Fibroblast of skin of right quadriceps (primary cell): Measurements from ENCODE around the gene GMDS.
A peak's percentile ranks its signal among the peaks of the same experiment; 100 is the strongest.

ENCODE experiments used
- DNase-seq: peaks from one replicate; pipeline ENCODE4 v3.0.0-alpha.2; 2013

Gene GMDS

DNA sequence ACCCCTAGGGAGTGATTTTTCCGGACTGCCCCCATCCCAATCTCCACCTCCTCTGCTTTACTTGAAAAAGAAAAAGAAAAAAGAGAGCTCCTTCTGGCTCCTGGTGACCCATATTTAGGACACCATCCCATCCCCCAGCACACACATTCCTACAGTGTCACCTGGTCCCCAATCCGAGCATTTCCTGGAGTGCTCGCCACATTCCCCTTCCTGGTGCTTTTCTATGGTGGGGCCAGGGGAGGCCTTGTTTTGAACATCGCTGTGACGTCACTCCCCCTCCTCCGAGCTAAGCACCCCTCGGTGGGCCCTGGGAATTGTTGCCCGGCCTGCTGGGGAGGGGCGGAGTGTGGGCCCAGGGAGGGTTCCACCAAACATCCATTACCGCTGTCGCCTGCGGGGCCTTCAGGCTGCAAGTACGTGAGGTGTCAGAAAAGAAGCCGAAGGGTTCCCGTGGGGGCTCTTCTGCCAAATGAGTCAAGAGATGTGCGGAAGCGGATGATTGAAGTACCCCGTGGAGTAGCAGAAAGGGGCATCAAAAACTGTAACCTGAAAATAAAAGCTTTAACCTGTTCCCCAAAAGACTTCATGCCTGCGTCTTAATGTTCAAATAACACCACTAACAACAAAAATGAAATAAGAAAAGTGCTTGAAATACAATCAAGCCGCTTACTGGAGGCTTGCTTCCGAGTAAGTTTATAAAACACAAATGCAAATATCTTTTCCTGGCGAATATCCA lies 638.5 kb downstream of the GMDS start:
- no peak for DNase-seq

DNA sequence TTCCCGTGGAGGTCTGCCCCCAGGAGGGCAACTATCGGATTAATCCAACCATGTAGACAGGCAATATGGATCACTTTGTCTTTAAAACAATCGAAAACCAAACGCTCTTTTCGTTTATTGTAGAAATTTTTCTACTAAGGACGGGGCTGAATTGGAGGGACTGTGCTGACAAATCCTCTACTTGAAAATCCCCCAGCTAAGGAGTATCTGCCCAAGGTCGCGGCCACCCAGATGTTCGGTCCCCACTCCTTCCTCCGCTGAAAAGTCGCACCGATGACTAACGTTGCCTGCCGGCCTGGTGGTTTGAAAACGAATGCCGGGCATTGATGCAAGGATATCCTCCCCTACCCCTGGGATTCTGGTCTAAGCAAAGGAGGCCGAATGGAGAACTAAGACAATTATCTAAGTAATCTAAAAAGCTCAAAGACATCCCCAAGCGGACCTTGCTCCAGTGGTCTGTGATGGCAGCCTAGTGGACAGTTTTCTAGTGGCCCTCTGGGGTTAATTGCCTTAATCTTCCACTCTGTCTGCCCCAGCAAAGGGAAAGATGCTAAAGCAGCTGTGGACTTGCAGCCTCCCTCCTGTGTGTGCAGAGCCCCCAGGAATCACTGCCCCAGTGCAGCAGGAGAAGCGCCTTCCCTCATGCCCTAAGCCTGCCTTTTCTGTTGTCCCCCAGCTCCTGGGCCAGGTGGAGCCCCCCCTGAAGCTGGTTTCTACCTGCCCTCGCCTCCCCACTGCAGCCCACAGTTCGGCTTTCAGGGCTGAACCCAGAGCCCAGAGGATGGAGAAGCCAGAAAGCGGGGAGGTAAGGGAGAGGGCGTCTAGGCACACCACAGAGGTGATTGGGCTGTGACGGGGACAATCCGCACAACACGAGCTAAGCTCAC lies 639.3 kb downstream of the GMDS start:
- no peak for DNase-seq

DNA sequence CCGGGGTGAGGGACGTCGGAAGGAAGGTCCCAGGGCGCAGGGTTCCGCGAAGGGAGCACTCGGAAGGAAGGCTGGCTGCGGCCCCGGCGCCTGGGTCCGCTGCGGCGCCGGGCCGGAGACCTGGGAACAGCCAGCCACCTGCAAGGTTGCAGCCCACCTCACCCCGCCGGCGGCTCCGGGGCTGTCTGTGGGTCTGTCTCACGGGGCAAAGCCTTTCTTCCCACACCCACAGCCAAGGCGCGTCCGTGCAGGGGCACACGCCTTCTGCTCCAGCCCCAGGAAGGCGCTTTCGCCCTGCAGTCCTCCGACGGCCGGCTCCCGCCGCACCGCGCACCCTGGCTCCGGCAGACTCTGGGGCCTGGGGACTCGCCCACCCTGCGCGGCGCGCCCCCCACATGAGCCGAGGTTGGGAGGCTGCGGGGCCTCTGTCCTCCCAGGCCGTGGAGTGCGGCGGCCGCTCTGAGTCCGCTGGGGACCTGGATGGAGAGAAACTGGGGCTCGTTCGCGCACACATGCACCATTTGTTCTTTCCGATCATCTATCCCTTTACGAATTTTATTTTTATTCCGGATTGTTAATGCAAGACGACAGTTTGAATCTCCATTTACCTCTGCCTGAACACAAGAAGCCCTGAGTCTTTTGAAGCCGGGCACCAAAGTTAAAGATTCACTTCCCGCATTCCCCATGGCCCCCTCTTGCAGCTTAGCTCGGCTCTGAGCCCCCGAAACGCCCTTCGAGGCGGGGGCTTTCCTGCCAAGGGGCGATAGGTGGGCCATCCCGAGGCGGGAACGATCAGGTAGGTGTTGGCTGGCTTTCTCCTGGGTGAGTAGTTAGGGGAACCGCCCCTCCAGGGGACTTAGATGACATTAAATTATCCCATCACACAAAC lies 640.2 kb downstream of the GMDS start:
- no peak for DNase-seq

DNA sequence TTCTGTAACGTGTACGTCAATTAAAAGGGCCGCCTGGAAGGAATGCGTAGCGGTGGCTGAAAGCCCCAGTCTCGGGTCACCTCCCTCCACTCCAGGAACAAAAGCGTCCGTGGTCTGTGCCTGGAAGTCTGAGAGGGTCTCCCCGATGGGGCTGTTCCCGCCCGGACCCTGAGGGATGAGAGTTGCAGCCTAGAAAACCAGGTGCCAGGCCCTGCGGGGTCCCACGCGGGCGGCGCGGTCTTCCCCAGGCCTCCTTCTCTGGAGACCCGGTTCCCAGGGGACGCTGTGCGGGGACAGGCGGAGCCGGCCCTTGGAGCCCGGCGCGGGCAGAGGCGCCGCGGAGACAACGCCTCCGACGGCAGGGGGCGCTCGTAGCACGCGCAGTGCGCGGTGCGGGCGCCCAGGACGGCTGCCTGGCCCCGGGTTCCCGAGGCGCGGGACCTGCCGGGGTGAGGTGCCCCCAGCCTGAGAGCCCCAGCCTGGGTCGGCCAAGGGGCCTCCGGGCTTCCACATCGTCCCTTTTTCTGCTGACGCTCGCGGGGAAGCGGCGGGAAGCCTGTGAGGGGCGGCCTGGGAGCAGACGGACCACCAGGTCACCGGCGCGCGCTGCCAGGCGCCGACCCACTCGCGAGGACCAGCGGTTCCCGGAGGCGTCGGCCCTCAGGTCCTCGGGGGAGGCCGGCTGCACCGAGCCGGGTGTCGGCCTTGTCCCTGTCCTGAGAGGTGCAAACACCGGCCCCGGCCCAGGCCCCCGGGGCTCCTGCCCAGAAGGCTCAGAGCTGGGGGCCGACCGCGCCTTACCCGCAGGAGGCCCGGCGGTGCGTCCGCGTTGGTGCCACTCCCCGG lies 641.0 kb downstream of the GMDS start:
- peak; percentile 39 for DNase-seq

DNA sequence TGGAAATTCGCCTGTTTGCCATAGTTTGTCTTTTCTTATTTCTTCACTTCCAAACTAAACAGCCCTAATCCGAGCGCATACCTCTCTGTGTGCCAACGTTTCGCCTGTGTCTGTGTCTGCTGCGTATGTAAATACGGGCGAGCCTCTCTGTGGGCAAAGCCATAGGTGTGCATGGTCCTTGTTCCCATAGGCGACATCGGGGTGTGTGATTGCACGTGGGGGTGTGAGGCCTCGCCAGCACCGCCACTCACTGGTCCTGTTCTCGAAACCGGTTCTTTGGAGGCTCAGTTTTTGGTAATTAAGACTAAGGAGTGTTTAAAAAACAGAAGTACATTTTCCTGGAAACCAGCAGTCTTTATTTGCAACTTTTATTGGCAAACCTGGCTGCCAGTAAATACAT lies 641.7 kb downstream of the GMDS start:
- DNase-seq = no peak

DNA sequence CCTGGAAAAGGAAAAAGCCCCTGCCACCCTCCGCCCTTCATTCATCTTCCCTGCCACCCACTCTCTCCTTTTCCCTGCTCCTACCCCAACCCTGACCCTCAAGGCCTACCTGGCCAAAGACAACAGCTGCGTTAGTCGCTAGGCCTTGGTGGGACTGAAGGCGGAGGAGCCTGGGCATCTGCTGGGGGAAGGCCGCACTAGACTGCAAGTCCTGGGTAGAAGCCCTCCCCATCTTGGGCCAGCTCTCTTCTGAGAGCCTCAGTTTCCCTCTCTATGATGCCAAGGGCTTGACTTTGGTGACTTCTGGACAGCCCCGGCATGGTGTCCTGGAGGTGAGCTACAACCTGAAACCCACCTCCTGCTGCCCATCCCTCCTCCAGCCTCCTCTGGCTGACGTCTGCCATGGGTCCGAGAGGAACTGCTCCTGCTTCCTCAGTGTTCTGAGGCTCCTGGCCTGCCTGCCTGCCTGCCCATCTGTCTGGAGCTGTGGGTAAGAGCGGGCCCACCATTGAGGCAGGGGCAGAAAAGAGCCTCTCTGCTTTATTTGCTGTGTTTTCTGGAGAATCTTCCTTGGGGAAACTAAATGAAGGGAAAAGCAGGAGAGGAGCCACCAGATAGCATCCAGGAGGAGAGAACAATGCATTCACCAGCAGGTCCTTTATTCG lies 643.2 kb downstream of the GMDS start:
- no peak for DNase-seq

DNA sequence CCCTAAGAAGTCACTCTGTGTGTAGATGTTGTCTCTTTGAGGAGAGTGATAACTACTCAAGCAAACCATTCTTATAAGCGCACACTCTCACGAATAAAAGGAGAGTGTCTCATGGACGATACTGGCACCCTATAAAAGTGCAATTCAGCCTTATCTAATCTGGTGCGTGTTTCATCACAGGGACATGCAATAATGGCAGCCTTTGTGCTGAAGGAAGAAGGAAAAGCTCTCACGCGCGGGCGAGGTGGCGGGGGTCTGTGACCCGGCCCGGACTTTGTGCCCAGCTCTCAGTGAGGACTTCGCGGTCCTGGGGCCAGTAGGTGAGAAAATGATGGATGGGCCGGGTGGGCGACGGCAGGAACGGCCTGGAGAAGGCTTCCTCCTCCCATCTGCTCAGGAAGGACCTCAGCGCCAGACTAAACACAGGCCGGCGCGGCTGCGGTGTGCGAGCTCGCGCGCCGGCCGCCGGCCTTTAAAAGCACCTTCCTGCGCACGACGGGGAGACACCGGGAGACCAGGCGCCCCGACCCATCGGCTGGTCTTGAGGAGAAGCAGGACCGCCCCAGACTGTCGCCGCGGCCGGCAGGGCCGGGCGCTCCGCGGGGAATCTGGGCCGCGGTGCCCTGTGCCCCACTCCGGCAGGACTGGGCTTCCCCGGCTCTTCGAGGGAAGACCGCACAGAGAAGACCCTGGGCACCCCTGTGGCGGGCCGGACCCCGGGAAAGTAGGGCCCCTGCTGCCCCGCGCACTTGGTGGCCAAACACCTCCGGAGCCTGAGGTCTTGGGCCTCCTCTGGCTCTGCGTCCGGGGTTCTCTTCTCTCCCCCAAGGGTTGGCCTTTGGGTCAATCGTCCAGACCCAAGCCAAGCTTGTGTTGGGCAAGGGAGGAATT lies 644.0 kb downstream of the GMDS start:
- no peak for DNase-seq

DNA sequence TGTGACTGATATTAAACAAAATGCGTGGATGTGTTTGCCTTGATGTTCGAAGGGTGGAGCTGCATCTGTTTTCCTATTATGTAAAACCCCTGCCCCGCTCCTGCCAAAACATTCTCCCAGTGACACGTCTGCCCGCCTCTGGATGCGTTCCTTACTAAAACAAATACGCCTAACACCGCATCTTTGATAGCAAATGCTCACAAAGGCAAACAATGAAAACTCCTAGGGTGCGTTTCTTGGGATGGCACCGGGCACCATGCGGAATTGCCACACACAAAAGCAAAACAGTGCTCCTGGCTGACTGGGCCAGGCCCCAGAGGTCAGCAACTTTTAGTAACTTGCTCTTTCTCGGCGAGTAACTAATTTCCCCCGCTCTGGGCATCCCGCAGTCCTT lies 644.6 kb downstream of the GMDS start:
- DNase-seq = no peak

DNA sequence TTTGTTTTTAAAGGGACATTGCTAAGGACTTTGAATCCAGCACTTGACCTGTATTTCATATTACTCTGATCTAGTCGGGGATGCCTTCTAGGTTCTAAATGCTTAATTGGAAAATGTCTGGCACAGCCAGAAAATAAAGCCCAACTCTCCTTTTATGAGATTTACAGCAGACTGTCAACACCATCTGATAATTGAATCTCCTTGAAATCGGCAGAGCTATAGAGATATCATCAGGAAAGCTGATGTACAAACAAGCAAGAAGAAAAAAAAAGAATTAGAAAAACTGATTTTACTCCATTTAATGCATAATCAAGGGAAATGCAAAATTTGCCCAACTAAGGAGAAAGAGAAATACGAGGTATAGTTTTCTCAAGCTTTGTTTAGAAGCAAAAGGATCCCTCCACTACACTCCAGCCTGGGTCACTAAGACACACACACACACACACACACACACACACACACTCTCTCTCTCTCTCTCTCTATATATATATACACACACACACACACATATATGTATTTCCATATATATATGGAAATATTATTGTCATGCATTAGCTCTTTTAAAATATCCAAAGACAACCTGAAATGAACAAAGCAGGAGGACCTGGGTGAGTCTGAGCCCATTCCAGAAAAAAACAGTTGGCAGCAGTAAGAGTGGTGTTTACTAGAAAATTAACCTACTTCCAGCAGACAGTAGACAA lies 645.2 kb downstream of the GMDS start:
- no peak for DNase-seq

DNA sequence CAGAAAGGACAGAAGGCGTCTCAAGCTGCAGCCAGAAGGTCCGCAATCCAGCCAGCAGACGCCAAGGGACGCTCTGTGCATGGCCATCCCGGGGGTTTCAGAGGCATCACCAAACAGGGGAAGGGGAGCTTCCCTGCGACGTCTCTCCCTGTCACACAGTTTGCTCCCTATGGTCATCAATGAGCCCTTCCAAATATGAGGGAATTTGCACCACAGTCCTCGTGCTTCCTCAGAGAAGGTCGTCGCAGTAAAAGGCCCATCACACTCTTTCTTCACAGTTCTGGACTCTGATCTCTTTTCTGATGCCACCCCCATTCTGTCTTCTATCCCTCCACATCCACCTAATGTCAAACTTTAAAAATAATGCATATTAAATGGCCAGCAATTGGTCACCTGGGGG lies 645.9 kb downstream of the GMDS start:
- DNase-seq = no peak

DNA sequence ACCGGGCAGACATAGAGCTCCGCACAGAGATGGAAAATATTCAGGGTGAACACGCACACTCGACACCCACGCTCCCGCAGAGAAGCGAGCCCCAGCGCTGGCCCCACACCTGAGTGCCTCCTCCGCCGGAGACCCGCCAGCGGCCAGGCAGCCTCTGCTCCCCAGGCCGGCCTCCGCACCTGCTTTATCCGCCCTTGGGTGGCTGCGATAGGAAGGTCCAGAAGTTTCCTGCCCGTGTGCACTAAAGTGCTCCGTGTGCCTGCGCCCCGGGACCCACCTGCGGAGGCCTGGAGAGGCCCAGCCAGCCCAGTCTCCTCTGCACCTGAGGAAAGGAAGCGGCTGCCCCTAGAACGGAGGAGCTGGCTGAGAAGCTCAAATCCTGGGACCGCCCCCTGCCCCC lies 646.5 kb downstream of the GMDS start:
- DNase-seq = no peak

DNA sequence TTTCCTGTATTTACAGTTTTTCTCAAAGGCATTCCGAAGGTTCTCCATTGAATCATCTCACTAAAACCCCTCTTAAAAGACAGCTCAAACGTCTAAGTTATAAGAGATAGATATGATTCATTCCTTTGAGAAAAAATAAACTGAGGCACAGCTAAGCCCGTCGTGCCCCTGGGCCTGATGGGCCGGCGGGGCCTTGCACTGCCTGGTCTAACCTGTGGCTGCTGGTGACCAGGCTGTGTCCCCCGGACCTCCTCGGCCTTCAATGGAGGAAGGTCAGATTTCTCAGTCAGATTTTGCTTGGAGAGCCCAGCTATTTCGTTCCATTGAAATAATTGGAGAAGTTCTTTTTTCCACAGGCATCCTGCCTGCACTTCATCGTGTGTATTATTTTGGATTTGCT lies 647.0 kb downstream of the GMDS start:
- no peak for DNase-seq

DNA sequence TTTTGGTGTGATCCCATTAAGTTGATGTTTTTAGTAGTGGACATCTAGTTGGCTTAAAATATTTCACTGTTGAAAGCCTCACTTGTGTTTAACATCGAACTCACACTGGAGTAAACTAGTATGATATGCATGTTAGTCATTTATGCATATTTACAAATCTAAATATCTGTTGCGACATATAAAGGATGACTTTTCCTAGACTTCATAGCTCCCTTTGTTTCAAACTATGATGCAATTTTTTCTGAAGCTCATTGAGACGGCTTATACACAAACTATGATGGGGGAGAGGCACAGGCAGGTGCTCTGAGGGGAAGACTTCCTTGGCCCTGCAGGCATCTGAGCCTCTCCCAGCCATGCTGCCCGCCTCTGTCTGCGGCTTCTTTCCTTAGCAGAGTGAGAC lies 647.5 kb downstream of the GMDS start:
- peak; percentile 56 for DNase-seq

DNA sequence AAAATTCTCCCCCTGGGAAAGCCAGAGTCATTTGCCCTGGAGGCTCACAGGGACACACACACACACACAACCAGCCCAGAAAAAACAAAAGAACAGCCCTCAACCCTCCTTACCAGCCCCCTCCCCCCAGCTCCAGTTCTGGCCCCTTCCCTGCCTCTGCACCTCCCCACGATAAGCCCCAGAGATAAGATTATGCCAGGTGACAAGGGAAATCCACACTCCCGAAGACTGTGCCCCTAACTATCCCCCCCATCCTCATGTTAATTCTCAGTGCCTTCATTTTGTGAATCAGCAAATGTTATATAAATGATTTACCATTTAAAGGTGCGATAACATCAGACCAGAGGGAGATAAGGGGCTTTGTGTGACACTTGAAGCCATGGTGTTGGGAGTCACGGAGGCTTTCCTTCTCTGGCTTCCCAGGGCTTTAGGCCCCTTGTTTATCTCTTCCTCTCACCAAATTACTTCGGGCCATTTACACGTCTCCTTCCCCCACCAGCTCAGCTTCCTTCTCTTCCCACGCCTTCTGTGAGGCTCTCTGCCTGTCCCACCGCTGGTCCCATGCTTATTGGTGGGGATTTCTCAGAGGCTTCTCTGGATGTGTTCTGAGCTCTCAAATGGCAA lies 648.2 kb downstream of the GMDS start:
- no peak for DNase-seq

DNA sequence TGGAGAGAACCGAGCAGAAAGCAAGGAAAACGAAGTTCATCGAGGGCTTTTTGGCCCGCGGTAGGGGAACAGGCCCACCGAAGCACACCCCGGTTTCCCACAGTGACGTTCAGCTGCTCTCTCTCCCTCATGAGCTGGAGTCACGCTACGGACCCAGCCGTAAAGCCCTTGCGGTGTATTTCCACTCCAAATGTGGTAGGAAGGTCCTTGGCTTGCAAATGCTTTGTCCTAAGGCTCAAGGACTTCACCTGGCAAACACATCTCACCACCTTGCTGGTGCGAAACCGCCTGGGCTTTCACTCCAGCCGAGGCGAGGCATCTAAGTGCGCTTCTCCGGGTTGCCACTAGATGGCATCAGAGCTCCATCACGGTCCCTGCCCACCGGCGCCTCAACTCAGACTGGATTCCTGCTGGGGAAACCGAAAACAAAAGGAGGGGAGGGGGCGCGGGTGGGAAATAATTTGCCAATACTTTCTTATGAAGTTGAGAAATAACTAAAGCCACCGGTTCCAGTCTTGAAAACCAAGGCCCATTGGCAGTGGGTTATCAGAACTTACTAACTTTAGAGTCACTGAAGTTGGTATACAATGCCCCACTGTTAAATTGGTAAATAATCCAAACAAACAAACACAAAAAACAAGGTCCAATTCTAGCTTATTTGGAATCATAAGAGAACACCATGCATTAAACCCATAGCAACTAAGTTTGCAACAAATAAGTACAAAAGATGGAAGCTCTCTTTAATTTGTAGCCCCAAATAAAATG lies 649.1 kb downstream of the GMDS start:
- DNase-seq = peak; percentile 31

DNA sequence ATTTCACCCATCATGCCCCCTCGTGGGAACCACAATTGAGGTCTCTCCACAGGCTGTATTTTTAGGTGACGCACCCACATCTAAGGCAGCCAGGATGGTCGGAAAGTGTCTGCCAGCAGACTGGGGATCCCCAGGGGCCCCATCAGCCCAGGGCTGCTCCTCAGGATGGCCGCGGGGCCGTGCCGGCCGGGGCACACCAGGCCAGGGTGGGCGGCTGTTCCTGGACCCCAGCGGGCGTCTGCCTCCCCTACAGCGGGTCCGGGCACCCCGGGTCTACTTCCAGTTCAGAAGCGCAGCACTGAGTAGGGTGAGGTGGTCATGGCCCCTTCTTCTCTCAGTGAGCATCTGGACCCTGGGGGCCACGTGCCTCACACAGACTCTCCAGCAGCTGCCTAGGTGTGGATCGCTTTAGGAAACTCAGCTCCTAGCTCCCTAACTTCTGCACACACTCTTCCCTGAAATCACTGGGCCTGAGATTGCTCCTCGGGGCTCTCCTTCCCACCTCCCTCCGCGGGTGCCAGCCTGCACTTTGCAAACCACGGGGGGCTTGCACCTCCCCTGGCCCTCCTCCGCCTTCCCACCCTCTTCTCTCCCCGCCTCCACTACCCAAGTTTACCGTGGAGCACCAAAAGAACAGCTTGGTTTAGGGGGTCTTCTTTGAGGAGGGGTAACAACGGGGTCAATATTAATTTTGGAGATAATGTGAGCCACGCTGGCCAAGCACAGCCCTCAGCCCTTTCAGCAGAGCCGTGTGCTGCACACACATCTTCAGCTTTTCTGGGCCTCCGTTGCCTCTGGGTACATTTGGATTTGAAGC lies 649.9 kb downstream of the GMDS start:
- no peak for DNase-seq

DNA sequence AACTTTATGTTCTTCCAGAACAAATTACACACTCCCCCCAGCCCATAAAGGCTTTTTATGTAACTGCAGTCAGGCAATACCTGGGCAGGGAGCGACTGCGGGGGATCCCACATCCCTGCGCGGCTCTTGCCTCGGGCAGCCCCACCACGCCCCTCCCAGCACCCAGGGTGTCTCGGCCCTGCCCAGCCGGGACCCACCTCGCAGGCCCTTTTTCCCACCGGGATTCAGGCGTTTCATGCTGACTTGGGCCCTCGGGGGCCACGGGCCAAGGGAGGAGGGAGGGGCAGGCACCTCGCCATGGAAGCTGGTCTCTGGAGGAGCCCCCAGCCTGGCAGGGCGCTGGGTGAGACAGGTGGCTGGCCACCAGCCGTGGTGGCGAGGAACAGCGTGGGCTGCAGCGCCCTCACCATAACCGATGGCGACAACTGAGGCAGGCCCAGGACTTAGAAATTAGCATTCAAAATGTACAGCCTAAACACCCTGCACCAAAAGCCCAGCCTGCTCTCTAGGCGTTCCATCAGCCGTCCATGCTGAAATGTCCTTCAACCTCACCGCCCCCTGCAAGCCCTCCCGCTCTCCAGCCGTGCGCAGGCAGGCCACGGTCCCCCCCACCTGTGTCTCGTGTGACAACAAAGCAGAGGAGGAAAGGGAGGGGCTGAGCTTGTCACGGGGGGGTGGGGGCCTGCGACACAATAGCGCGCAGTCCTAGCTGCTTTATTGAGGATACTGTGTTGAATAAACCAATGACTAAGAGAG lies 650.8 kb downstream of the GMDS start:
- no peak for DNase-seq
